GM12801 (cell line): ENCODE measurements around the gene EPS15.

Source experiments
- TF ChIP-seq, protein P1 (sequence below): IDR thresholded peaks from one replicate; pipeline ENCODE4 v1.5.1; 2011; ENCODE audit warnings: control low read depth; ENCODE audit not compliant: insufficient read length; ENCODE audit errors: extremely low read depth

EPS15 gene

DNA sequence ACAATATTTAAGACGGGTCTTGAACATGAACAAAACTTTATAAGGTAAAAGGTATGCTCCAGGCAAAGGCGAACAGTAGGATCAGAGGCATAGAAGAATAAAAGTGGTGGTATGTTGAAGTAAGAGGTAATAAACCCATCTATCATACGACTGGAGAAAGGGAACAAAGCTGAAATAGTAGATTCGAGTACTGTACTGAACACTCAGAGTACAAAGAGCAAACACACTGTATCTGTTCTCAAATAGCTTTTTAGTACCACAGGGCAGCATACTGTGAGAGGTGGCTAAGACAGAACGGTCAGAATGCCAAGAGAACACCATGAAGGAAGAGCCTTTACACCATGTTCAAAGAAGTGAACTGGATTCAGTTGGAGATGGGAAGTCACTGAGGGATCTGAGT lies 83.2 kb downstream of the EPS15 start:
- TF ChIP-seq, protein P1, sequence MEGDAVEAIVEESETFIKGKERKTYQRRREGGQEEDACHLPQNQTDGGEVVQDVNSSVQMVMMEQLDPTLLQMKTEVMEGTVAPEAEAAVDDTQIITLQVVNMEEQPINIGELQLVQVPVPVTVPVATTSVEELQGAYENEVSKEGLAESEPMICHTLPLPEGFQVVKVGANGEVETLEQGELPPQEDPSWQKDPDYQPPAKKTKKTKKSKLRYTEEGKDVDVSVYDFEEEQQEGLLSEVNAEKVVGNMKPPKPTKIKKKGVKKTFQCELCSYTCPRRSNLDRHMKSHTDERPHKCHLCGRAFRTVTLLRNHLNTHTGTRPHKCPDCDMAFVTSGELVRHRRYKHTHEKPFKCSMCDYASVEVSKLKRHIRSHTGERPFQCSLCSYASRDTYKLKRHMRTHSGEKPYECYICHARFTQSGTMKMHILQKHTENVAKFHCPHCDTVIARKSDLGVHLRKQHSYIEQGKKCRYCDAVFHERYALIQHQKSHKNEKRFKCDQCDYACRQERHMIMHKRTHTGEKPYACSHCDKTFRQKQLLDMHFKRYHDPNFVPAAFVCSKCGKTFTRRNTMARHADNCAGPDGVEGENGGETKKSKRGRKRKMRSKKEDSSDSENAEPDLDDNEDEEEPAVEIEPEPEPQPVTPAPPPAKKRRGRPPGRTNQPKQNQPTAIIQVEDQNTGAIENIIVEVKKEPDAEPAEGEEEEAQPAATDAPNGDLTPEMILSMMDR, result no peak

DNA sequence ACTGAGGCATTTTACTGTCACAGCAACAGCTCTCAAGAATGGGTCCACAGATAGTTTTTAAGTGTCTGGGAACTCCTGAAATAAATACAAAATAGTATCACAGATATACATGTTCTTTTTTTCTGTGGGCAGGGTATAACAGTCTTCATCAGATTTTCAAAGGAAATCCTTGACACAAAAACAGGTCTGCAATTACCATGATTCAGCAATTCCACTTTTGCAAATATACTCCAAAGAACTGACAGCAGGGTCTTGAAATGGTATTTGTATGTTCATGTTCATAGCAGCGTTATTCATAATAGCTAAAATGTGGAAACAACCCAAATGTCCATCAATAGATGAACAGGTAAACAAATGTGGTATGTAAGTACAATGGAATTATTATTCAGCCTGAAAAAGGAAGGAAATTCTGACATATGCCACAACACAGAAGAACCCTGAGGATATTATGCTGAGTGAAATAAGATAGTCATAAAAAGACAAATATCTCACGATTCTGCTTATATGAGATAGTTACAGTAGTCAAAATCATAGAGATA lies 85.0 kb downstream of the EPS15 start:
- TF ChIP-seq, protein P1, result no peak

DNA sequence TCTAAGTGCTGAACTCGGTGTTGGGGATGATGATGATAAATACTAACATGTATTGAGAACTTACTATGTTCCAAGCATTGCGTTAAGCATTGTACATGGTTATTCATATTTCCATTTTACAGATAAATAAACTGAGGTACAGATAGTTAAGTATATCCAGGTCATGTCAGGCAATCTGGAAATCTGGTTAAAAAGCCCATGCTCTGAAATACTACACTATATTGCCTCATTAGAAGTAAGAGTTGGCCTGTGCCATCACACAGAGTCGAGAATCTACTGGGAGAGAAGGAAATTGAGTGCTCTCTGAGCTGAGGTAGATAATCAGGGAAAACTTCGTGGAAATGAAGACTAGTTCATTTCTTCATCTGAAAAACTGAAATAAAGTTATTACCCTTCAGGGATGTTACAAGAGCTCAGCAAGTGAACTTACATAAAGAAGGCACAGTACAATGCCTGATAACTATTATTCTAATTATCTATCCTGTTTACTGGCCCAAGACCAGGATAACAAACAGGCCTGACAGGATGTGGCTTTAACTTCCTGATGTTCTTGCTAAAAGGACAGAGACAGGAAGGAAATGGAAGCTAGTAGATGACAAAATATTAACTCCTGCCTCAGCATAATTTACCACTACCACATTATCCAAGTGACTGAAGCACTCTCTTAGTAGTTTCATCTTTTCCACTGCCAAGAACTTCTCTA lies 85.6 kb downstream of the EPS15 start:
- TF ChIP-seq, protein P1, result no peak

DNA sequence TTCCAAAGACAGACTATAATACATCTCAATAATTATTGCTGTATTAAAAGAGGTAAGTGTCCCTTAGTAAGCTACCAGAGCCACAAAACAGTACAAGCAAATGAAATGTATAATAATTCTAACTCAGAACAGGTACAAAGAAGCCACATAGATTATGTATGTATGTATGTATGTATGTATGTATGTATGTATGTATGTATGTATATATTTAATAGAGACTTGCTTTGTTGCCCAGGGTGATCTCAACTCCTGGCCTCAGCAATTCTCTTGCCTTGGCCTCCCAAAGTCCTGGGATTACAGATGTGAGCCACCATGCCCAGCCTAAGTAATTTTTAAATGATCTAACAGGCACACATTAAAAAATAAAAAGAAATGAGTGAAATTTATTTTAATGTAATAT lies 86.9 kb downstream of the EPS15 start:
- TF ChIP-seq, protein P1, result no peak

DNA sequence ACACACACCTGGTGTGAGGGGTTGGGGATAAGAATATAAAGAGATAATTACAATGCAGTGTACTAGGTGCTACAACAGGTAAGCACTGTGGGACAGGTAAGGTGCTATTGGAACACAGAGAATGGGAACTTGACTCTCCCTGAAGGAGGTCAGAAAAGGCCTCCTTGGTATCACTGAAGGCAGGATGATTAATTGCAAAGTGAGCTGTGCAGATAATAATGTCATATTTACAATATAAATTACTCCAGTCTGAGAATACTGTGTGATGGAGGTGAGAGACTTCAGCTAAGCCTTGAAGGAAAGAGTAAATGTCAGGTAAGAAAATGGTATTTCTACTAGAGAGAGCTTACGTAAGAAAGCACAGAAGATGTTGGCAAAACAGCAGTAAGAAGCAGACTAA lies 91.6 kb downstream of the EPS15 start:
- TF ChIP-seq, protein P1, result no peak

DNA sequence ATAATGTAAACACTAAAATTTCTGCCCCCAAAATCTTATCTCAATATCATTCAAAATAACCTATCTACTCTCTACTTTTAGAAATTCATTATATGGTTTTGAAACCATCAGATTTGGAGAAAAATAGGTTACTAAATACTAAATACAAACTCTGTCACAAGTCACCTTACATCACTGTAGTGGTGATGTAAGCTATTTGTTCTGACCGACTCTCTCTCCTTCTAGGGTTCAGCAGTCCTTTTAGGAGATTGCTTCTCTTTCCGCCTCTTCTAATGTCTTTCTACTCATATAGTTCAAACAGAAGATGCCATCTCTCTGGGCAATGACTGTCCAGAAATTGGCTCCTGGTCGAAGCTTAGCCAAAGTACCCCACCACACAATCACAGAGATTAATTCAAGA lies 93.1 kb downstream of the EPS15 start:
- TF ChIP-seq, protein P1, result no peak

DNA sequence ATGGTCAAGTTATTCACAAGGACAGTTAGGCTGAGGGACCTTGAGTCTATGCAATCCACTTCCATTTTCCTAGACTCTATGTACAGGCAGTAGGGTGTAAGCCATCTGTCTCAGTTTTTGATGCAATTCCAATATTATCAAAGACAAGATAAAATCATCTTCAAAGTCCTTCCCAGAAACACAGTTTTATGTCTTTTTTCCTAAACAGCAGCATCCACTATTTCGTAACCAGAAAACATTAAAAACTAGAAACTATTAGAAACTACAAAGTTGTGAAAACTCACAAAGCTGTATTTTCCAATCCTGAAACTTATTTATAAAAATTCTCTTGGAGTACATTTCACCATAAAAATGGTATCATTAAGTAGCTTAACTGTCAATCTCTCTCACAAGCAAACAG lies 93.8 kb downstream of the EPS15 start:
- TF ChIP-seq, protein P1, result no peak
